Measurements from ENCODE around the gene FBXL12.

DNA sequence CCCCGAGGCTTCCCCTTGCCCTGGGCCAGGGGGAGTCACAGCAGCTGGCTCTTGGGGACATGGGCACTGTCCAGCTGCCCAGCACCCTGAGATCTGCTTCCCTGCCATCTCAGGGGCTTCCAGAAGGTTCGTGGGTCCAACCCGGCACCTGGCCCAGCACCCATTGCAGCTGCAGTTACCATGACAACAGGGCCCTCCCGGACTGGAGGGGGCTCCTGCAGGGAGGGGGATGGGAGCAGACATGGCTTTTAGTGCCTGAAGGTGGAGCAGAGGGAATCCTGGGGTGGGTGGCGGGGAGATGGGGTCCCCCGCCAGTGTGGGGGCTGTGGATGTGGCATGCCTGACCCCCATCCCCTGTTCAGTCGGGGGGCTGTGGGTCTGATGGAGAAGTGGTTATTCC lies 30.9 kb upstream of the FBXL12 start:
- TF ChIP-seq CTCF (conservative IDR thresholded peaks at IDR 0.05; ENCODE audit: low read length) = no peak
- no peak for TF ChIP-seq EZH2phosphoT487 (IDR thresholded peaks at IDR 0.05; ENCODE audit: borderline replicate concordance, low read depth, low read length)

All from OCI-LY7 (cell line).